ENCODE results near the gene FANCD2.
A peak's percentile ranks its signal among the peaks of the same experiment; 100 is the strongest.

DNA sequence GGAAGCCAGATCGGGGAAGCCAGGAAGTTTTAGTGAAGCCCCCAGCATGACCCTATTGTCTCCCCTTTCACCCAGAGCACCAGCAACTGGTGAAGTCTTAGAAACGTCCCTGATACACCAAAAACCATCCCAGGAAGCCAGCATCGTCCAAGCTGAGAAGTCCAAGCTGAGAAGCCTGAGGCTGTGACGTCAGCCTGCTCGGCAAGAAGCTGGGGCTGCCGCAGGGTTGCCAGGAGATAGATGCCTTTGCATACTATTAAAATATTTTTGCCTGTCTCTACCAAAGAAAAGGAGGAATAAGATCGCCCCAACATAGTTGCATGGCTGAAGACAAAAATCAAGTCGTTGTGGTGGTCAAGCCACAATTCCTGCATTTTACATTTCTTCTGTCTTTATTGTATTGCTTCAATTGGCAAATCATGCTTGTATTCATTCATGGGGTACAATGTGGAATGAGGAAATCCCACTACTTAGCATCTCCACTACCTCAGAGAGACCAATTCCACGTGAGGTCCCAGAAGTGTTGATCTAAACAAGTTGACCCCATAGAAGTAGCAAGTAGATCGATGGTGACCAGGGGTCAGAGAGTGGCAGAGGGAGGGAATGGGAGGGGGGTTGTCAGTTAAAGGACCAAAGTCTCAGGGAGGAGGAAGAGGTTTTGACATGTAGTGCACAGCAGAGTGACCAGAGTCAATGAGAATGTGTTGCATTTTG is 20.0 kb upstream of the FANCD2 start:
- TF ChIP-seq POLR2AphosphoS5 (IDR thresholded peaks at IDR 0.05; ENCODE audit: low read depth, low read length): 0 out of 2 replicates have a peak, but pooled peaks have one; percentile 18
- TF ChIP-seq POLR2A (IDR thresholded peaks at IDR 0.05; ENCODE audit: low read depth, low read length): no peak

All from GM12892 (cell line).